ENCODE results near the gene HHIPL1. TPM values are rescaled to one million over a fixed set of nuclear protein-coding genes. Genes with fewer than 3 reads are reported as not detected.

Gene HHIPL1
- total and polyA plus RNA-seq, 2 of the 8 experiments (the other 6 are each of a cell fraction or from before 2014, with no cell fraction given), result 1.5 to 2.6 TPM

DNA sequence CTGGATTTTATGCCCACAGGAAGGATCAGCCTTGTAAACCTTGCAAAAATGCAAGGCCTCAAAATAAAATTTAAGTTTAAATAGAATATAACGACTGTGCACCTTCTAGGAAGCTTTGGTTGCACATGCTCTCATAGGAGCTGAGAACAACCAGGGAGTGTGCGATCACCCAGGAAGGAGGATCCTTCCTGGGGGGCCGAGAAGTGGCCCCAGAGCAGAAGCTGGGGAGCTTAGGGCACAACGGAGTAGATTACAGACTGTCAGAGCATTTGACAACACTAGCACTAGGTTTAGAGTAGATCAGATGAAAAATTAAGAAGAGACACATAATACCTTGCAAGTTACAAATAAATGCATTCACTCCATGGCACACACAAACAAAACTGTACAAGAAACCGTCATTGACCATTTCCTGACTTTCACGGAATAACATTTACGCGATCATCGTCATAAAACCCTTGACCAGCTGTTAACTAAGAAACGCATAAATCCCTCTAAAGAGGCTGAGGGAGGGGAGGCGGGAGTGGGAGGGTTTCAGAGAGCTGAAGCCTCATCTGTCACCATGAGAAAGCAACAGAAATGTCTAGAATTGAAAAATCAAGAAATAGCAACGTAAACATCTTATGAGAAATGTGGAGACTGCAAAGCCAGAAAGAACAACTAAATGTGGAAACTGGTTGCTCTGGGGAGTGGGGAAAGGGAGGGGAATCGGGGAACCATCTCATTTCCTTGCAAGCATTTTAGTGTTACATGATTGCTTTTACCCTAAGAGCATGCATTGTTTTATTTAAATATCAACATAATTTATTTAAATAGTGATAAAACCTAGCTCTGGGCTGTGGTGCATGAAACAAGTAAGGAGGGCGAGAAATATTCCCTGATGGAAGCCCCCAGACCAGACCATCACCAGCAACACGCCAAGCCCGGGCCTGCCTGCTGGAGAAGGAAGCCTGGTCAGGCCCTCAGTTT is 27.8 kb upstream of the HHIPL1 start:
- DNase-seq (ENCODE audit: low read depth in 1 of 2, low spot score in 2 of 2) (no peak), FAIRE-seq (no peak)
- Histone ChIP-seq H3K36me3 (ENCODE audit: control insufficient read depth in 2 of 4, insufficient read depth in 4 of 4, low read length in 3 of 4) (no peaks in the 10 kb centered on the region), H2BK20ac (ENCODE audit: low read length) (no peak overlapping the region), H2BK12ac (ENCODE audit: low read depth, low read length) (no peak overlapping the region), H3K79me2 (ENCODE audit: control insufficient read depth in 1 of 2, insufficient read depth in 2 of 2, low read length in 2 of 2) (no peaks in the 10 kb centered on the region), H2BK5ac (ENCODE audit: low read depth, low read length) (no peak overlapping the region), H2BK120ac (replicated peaks; ENCODE audit: low read depth, low read length) (no peak overlapping the region), H4K5ac (ENCODE audit: insufficient read length, low read depth, low read length) (no peak overlapping the region), H3K18ac (ENCODE audit: extremely low read depth, low read length) (no peak overlapping the region), H3K79me1 (ENCODE audit: low read depth, low read length) (no peaks in the 10 kb centered on the region), H3K9ac (replicated peaks in 1 of 4; ENCODE audit: extremely low read depth in 1 of 4, low read depth in 3 of 4, low read length in 3 of 4) (no peak overlapping the region), H4K20me1 (replicated peaks in 1 of 2; ENCODE audit: control insufficient read depth in 1 of 2, insufficient read depth in 2 of 2, low read length in 2 of 2) (no peaks in the 10 kb centered on the region), H3K4me3 (ENCODE audit: extremely low read depth in 1 of 4, insufficient read depth in 2 of 4, low read depth in 3 of 4, low read length in 4 of 4) (no peak overlapping the region), H2AFZ (ENCODE audit: low read length) (no peak overlapping the region), H4K91ac (replicated peaks; ENCODE audit: insufficient read length, low read length) (no peak overlapping the region), H3K27me3 (replicated peaks in 1 of 4; ENCODE audit: control insufficient read depth in 3 of 4, extremely low read depth in 1 of 4, insufficient read depth in 3 of 4, low read length in 3 of 4) (no peaks in the 10 kb centered on the region), H2BK15ac (ENCODE audit: low read length) (no peak overlapping the region), H3K23ac (ENCODE audit: insufficient read length) (no peak overlapping the region), H3K4me2 (ENCODE audit: insufficient read depth in 1 of 2, low read depth in 2 of 2, low read length in 2 of 2) (no peak overlapping the region), H3K9me3 (ENCODE audit: insufficient read depth in 2 of 2, low read depth in 1 of 2, low read length in 1 of 2) (no peaks in the 10 kb centered on the region), H3K56ac (replicated peaks; ENCODE audit: insufficient read length, low read depth, low read length) (no peak overlapping the region), H3K4ac (replicated peaks; ENCODE audit: insufficient read length, low read depth, low read length) (no peak overlapping the region), H3K27ac (ENCODE audit: low read depth, low read length) (no peak overlapping the region), H3K14ac (ENCODE audit: insufficient read length) (no peak overlapping the region), H3K4me1 (replicated peaks in 1 of 4; ENCODE audit: control insufficient read depth in 3 of 4, insufficient read depth in 4 of 4, low read length in 3 of 4) (peaks cover 0 to 8% (median 0%) of the 10 kb centered on the region in 4 experiments; a peak in 2 of 7 replicates), H4K8ac (ENCODE audit: extremely low read depth, insufficient read depth, low read length) (no peak overlapping the region), H3K23me2 (ENCODE audit: low read depth, low read length) (0 out of 2 replicates have a peak, but pooled peaks cover 2% of the 10 kb centered on the region), H2AK5ac (ENCODE audit: low read depth, low read length) (no peak overlapping the region)
- WGBS, 2 experiments (ENCODE audit: extremely low coverage in 1 of 2, insufficient coverage in 1 of 2, insufficient read length in 1 of 2, insufficient replicate concordance in 2 of 2, low coverage in 1 of 2, low lambda C conversion rate in 2 of 2, missing lambda C conversion rate in 1 of 2), result 87% methylated on average over 16 of the region's 16 CpGs; no CpG with 5 or more reads in 1 of the 2 experiments
- ChIA-PET CTCF (ENCODE audit: partially characterized antibody) (interaction anchor here (0.8 to 6.0 kb wide), 12 partner anchors 9 to 282 kb away, joined by 3 to 37 read pairs (median 6); partner anchors contain the start of gene CYP46A1), POLR2A (ENCODE audit: partially characterized antibody) (interaction anchor here (0.6 to 2.5 kb wide), 2 partner anchors 12 to 53 kb away, joined by 3 to 10 read pairs; no protein-coding TSS in a partner anchor)
- TF ChIP-seq CBX8 (IDR thresholded peaks at IDR 0.05; ENCODE audit: borderline replicate concordance, low read depth, low read length), result no peak
- no peak for TF ChIP-seq NRF1 (IDR thresholded peaks at IDR 0.05; ENCODE audit: low read depth, low read length)
- TF ChIP-seq KDM5A (IDR thresholded peaks at IDR 0.05; ENCODE audit: low read length), result no peak
- TF ChIP-seq BRCA1 (IDR thresholded peaks at IDR 0.05; ENCODE audit: low read depth, low read length), result no peak
- no peak for TF ChIP-seq RFX5 (IDR thresholded peaks at IDR 0.05; ENCODE audit: borderline replicate concordance, low read depth, low read length)
- no peak for TF ChIP-seq SIN3A (conservative IDR thresholded peaks at IDR 0.05 in 1 of 2, IDR thresholded peaks at IDR 0.05 in 1 of 2; ENCODE audit: low read depth in 1 of 2, low read length in 2 of 2)
- no peak for TF ChIP-seq TAF1 (IDR thresholded peaks at IDR 0.05; ENCODE audit: low read depth, low read length)
- no peak for TF ChIP-seq ASH2L (IDR thresholded peaks at IDR 0.05; ENCODE audit: low read length)
- TF ChIP-seq RAD21 (IDR thresholded peaks at IDR 0.05 in 1 of 2, conservative IDR thresholded peaks at IDR 0.05 in 1 of 2; ENCODE audit: low read depth in 2 of 2, low read length in 2 of 2), result no peak
- TF ChIP-seq SP2 (IDR thresholded peaks at IDR 0.05; ENCODE audit: low read length), result no peak
- no peak for TF ChIP-seq CEBPB (IDR thresholded peaks at IDR 0.05; ENCODE audit: low read depth, low read length)
- no peak for TF ChIP-seq TAF7 (optimal IDR thresholded peaks at IDR 0.05; ENCODE audit: borderline replicate concordance, low read depth, low read length)

All from H1 (cell line).